ENCODE results near the gene GAL. TPM values are rescaled to one million over a fixed set of nuclear protein-coding genes. Genes with fewer than 3 reads are reported as not detected.

Gene GAL
- total and polyA plus RNA-seq, 2 of the 13 experiments (the other 11 are each of a cell fraction or from before 2014, with no cell fraction given) = not detected

GRCh38 chr11:68735646-68736045, 51.3 kb downstream of the GAL start:
- Histone ChIP-seq H3K79me2 (ENCODE audit: insufficient read depth, low read length) (no peaks in the 10 kb centered on the region), H3K4me1 (ENCODE audit: insufficient read depth, low read length) (no peaks in the 10 kb centered on the region), H3K9me3 (ENCODE audit: low read length) (no peaks in the 10 kb centered on the region), H3K27ac (ENCODE audit: extremely low read length, insufficient read depth, low read length) (no peak overlapping the region), H3K4me3 (replicated peaks in 1 of 3; ENCODE audit: insufficient read depth in 1 of 3, low read depth in 2 of 3, low read length in 3 of 3) (no peak overlapping the region), H4K20me1 (ENCODE audit: insufficient read depth, low read length) (no peaks in the 10 kb centered on the region), H3K36me3 (replicated peaks in 1 of 2; ENCODE audit: control insufficient read depth in 1 of 2, insufficient read depth in 2 of 2, low read length in 2 of 2) (no peaks in the 10 kb centered on the region), H3K4me2 (ENCODE audit: low read depth, low read length) (no peak overlapping the region), H3K27me3 (ENCODE audit: control insufficient read depth in 1 of 2, insufficient read depth in 2 of 2, low read length in 2 of 2) (peaks cover 2 to 31% of the 10 kb centered on the region in 2 experiments; a peak in 3 of 5 replicates), H3K9ac (ENCODE audit: insufficient read depth, low read depth, low read length) (no peak overlapping the region), H2AFZ (ENCODE audit: low read length) (no peak overlapping the region)
- in situ Hi-C loops (cut with HindIII; ENCODE audit: extremely low pct_ligation_motif_present, low pct_unique_long_range_greater_than_20kb) = no loop called here
- FAIRE-seq (no peak), DNase-seq (ENCODE audit: low spot score) (no peak), ATAC-seq (no peak)
- CTCF ChIA-PET (ENCODE audit: low intra/inter-chr PET ratio, low total read pairs) = no interaction called here
- intact Hi-C loops (cut with micrococcal nuclease; ENCODE audit: unreplicated experiment) = no loop called here
- 56% methylated on average over 6 of the region's 6 CpGs for WGBS (ENCODE audit: low lambda C conversion rate)
- POLR2A ChIA-PET = no interaction called here
- TF ChIP-seq ZNF790 (CRISPR knock-in tag; IDR thresholded peaks at IDR 0.05; ENCODE audit: borderline replicate concordance) (no peak), SRY (CRISPR knock-in tag; IDR thresholded peaks at IDR 0.05) (no peak), ZNF333 (CRISPR knock-in tag; IDR thresholded peaks at IDR 0.05; ENCODE audit: borderline replicate concordance) (no peak), PRMT3 (CRISPR knock-in tag; IDR thresholded peaks at IDR 0.05; ENCODE audit: borderline replicate concordance, low read depth) (no peak), AKNA (CRISPR knock-in tag; IDR thresholded peaks at IDR 0.05; ENCODE audit: borderline replicate concordance) (no peak), ZBTB26 (CRISPR knock-in tag; IDR thresholded peaks at IDR 0.05; ENCODE audit: borderline replicate concordance) (no peak), HNF4A (CRISPR knock-in tag; IDR thresholded peaks at IDR 0.05) (no peak), TEAD2 (CRISPR knock-in tag; IDR thresholded peaks at IDR 0.05) (no peak), PCBP1 (IDR thresholded peaks at IDR 0.05; ENCODE audit: borderline replicate concordance, low read depth, low read length) (no peak), AGO1 (IDR thresholded peaks at IDR 0.05; ENCODE audit: low read depth, low read length, poor library complexity, severe bottlenecking) (no peak), ZNF737 (CRISPR knock-in tag; IDR thresholded peaks at IDR 0.05; ENCODE audit: borderline replicate concordance) (no peak)
- no TSS peak for BruUV-seq (replicated peaks)
